SK-N-MC (cell line): ENCODE measurements around the gene RDX.

Source experiments
- EZH2 ChIP-seq: fragments of 200-600 bp; sonication (generic); IDR thresholded peaks from one replicate; pipeline ENCODE4 v1.6.1; 2017; ENCODE audit warnings: antibody characterized with exemption
- FOXP2 ChIP-seq: optimal IDR thresholded peaks from 2 replicates; pipeline ENCODE3; 2011; ENCODE audit warnings: mild to moderate bottlenecking, moderate library complexity; ENCODE audit not compliant: insufficient read depth; ENCODE audit errors: extremely low read length, control extremely low read depth
- POLR2AphosphoS5 ChIP-seq: IDR thresholded peaks from 2 replicates; pipeline ENCODE4 v1.6.1; 2012; ENCODE audit warnings: mild to moderate bottlenecking, low read depth, low read length, borderline replicate concordance

DNA sequence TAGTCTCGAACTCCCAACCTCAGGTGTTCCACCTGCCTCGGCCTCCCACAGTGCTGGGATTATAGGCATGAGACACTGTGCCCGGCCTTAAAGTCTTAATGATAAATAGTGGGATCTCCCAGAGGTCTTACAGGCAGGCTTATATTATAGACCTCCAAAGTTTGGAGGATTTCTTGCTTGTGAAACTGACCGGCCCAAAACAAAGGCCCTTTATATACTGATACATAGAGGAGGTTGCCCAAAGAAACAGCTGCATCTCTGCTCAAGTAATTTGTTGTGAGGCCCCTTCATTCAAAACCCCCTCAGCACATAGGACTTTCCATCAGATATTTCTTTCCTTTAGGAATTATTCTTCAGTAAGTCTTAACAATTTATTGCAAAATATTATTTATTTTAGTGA is 27.4 kb upstream of the RDX start:
- no peak for TF ChIP-seq EZH2
- no peak for TF ChIP-seq POLR2AphosphoS5
- no peak for TF ChIP-seq FOXP2
